GM12801 (cell line): Measurements from ENCODE around the gene NT5C1B.

ENCODE experiments used
- TF ChIP-seq, protein P1 (sequence below): IDR thresholded peaks from one replicate; pipeline ENCODE4 v1.5.1; 2011; ENCODE audit warnings: control low read depth; ENCODE audit not compliant: insufficient read length; ENCODE audit errors: extremely low read depth

Gene NT5C1B

DNA sequence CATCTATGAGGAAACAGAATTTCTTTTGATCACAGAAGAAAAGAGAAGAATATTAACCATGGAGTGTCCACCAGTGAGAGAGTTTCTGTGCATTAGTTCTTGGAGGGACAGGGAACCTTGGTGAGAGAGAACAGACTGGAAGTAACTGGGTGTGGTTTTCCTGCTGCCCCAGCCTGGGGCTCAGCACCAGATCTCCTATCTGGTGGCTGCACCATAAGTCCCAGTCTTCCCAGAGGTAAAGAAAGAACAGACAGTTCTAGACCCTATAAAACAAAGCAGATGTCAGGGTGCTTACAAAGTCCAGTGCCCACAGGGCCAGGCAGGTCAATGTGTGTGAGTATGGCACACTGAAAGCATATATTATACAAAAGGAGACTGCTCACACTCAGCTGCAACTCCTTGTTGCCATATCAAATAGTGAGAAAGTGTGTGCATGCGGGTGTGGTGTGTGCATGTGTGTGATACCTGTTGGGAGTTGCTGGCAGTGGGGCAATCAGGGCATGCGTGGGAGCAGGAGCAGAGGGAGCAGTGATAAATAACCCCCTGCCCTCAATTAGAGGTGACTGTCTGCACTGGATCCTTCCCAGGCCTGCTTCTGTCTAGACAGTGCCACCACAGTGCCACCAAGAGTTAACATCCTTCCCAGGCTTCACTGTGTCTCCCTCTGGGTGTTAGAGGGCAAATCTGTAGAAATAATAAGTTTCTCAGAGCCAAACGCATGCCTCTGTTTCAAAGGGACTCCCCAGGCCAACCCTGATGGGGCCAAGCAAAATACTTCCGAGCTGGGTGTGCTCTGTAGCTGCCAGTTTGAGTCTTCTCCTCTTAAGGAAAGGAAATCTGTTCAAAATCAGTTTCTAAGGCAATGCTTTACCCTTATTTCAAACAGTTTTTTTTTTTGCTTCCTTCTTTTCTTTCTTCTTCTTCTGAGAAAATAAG is 74.6 kb downstream of the NT5C1B start:
- TF ChIP-seq, protein P1, sequence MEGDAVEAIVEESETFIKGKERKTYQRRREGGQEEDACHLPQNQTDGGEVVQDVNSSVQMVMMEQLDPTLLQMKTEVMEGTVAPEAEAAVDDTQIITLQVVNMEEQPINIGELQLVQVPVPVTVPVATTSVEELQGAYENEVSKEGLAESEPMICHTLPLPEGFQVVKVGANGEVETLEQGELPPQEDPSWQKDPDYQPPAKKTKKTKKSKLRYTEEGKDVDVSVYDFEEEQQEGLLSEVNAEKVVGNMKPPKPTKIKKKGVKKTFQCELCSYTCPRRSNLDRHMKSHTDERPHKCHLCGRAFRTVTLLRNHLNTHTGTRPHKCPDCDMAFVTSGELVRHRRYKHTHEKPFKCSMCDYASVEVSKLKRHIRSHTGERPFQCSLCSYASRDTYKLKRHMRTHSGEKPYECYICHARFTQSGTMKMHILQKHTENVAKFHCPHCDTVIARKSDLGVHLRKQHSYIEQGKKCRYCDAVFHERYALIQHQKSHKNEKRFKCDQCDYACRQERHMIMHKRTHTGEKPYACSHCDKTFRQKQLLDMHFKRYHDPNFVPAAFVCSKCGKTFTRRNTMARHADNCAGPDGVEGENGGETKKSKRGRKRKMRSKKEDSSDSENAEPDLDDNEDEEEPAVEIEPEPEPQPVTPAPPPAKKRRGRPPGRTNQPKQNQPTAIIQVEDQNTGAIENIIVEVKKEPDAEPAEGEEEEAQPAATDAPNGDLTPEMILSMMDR: no peak
